Neuronal stem cell (in vitro differentiated cells): ENCODE data around the gene TMEM187.
A peak's percentile ranks its signal among the peaks of the same experiment; 100 is the strongest.

Experiments
- DNase-seq: peaks from one replicate; pipeline ENCODE4 v3.0.0-alpha.2; 2013; ENCODE audit warnings: low spot score
- H2AFZ ChIP-seq: one replicate; pipeline ENCODE4 v1.6.1; 2013; ENCODE audit warnings: mild to moderate bottlenecking, low read length, inconsistent platforms
- H2AK5ac ChIP-seq: 2 replicates; pipeline ENCODE4 v1.6.1; 2013; ENCODE audit warnings: low read depth, mild to moderate bottlenecking, inconsistent platforms, low read length, moderate library complexity, mixed read lengths
- H2BK120ac ChIP-seq: 2 replicates; pipeline ENCODE4 v1.6.1; 2013; ENCODE audit warnings: low read depth, mild to moderate bottlenecking, inconsistent platforms, low read length, moderate library complexity, mixed read lengths
- H2BK12ac ChIP-seq: one replicate; pipeline ENCODE4 v1.6.1; 2013; ENCODE audit warnings: low read length, inconsistent platforms
- H2BK15ac ChIP-seq: 2 replicates; pipeline ENCODE4 v1.6.1; 2013; ENCODE audit warnings: mild to moderate bottlenecking, low read length, inconsistent platforms, mixed read lengths
- H2BK5ac ChIP-seq: one replicate; pipeline ENCODE4 v1.6.1; 2013; ENCODE audit warnings: inconsistent platforms, mild to moderate bottlenecking, low read length, moderate library complexity
- H3K14ac ChIP-seq: one replicate; pipeline ENCODE4 v1.6.1; 2013; ENCODE audit warnings: low read length, inconsistent platforms
- H3K18ac ChIP-seq: 2 replicates; pipeline ENCODE4 v1.6.1; 2013; ENCODE audit warnings: low read length, inconsistent platforms
- H3K23ac ChIP-seq: 2 replicates; pipeline ENCODE4 v1.6.1; 2013; ENCODE audit warnings: low read depth, mild to moderate bottlenecking, mixed read lengths, low read length, inconsistent platforms; ENCODE audit not compliant: poor library complexity
- H3K27ac ChIP-seq: replicated peaks from 3 replicates; pipeline ENCODE4 v1.5.1; 2013; ENCODE audit warnings: low read length, inconsistent platforms
- H3K27me3 ChIP-seq, 3 experiments: 2 replicates each; pipeline ENCODE4 v1.6.1; 2013; ENCODE audit warnings: low read length in 3 of 3, mild to moderate bottlenecking in 2 of 3, inconsistent platforms in 1 of 3, low read depth in 1 of 3, mixed read lengths in 1 of 3, moderate library complexity in 1 of 3; ENCODE audit not compliant: control insufficient read depth in 3 of 3, insufficient read depth in 3 of 3
- H3K36me3 ChIP-seq, 2 donors: replicated peaks in 1 of 2; 2 replicates each; pipeline ENCODE4 v1.6.1; 2013; ENCODE audit warnings: low read length in 2 of 2; ENCODE audit not compliant: control insufficient read depth in 2 of 2, insufficient read depth in 2 of 2
- H3K4ac ChIP-seq: 2 replicates; pipeline ENCODE4 v1.6.1; 2013; ENCODE audit warnings: inconsistent platforms, mild to moderate bottlenecking, low read length, moderate library complexity
- H3K4me1 ChIP-seq, 2 donors: 1 replicate in 1 of 2; 2 replicates in 1 of 2; pipeline ENCODE4 v1.6.1; 2013; ENCODE audit warnings: low read length in 2 of 2, low read depth in 1 of 2; ENCODE audit not compliant: control insufficient read depth in 2 of 2, insufficient read depth in 1 of 2
- H3K4me2 ChIP-seq: one replicate; pipeline ENCODE4 v1.6.1; 2013; ENCODE audit warnings: mild to moderate bottlenecking, low read length, inconsistent platforms; ENCODE audit not compliant: insufficient read depth, poor library complexity, severe bottlenecking
- H3K4me3 ChIP-seq, 2 donors: 2 replicates each; pipeline ENCODE4 v1.5.1; 2013; ENCODE audit warnings: low read length in 2 of 2, mild to moderate bottlenecking in 2 of 2, inconsistent platforms in 1 of 2, moderate library complexity in 1 of 2
- H3K79me1 ChIP-seq: one replicate; pipeline ENCODE4 v1.6.1; 2013; ENCODE audit warnings: low read depth, mild to moderate bottlenecking, inconsistent platforms, low read length, moderate library complexity
- H3K9ac ChIP-seq: one replicate; pipeline ENCODE4 v1.6.1; 2013; ENCODE audit warnings: mild to moderate bottlenecking, low read depth, low read length, inconsistent platforms; ENCODE audit not compliant: poor library complexity
- H3K9me3 ChIP-seq, 2 donors: replicated peaks in 1 of 2; 2 replicates each; pipeline versions ENCODE3 to v1.6.1; 2013; ENCODE audit warnings: low read length in 2 of 2, mild to moderate bottlenecking in 2 of 2, inconsistent platforms in 1 of 2, low read depth in 1 of 2, mixed read lengths in 1 of 2, moderate library complexity in 1 of 2; ENCODE audit not compliant: control insufficient read depth in 2 of 2, insufficient read depth in 1 of 2
- H4K8ac ChIP-seq: one replicate; pipeline ENCODE4 v1.6.1; 2013; ENCODE audit warnings: low read depth, mild to moderate bottlenecking, inconsistent platforms, low read length, moderate library complexity
- H4K91ac ChIP-seq: one replicate; pipeline ENCODE4 v1.6.1; 2013; ENCODE audit warnings: low read length, low read depth, mild to moderate bottlenecking, inconsistent platforms; ENCODE audit not compliant: poor library complexity
- WGBS, 2 donors: extraction: QIAGEN DNeasy Blood & Tissue Kit; methylation state at CpG; one replicate each; pipeline ENCODE4 v1.1.7; 2013; ENCODE audit warnings: missing lambda C conversion rate in 2 of 2, mixed read lengths in 1 of 2; ENCODE audit not compliant: insufficient read length in 2 of 2, insufficient replicate concordance in 1 of 2; ENCODE audit errors: extremely low coverage in 2 of 2; 5-methylcytosine and 5-hydroxymethylcytosine counted together

TMEM187 gene

GRCh38 chrX:154002215-154002719, 29.7 kb downstream of the TMEM187 start:
- Histone ChIP-seq H3K9ac (no peak overlapping the region), H3K4me1 (peaks cover 5 to 12% of the 10 kb centered on the region in 2 donors), H4K91ac (peak overlapping the region; percentile 79), H3K14ac (no peak overlapping the region), H3K9me3 (no peaks in the 10 kb centered on the region), H2BK120ac (no peak overlapping the region), H2AFZ (peak overlapping the region; percentile 51), H3K79me1 (no peaks in the 10 kb centered on the region), H3K4ac (no peak overlapping the region), H3K18ac (peak overlapping the region; percentile 95), H2BK12ac (no peak overlapping the region), H3K4me2 (no peak overlapping the region), H3K36me3 (no peaks in the 10 kb centered on the region), H3K4me3 (no peak overlapping the region), H2AK5ac (no peak overlapping the region), H2BK15ac (no peak overlapping the region), H3K27ac (peak overlapping the region; percentile 69), H3K23ac (no peak overlapping the region), H4K8ac (no peak overlapping the region), H2BK5ac (no peak overlapping the region), H3K27me3 (peaks cover 0 to 29% (median 0%) of the 10 kb centered on the region in 3 experiments)
- no peak for DNase-seq
- WGBS, 2 donors = no CpG with 5 or more reads among the region's 17 CpGs

GRCh38 chrX:154004315-154004714, 31.8 kb downstream of the TMEM187 start:
- Histone ChIP-seq H3K4me1 (peaks cover 5 to 9% of the 10 kb centered on the region in 2 donors), H3K9me3 (no peaks in the 10 kb centered on the region), H3K9ac (no peak overlapping the region), H3K4me2 (no peak overlapping the region), H3K18ac (no peak overlapping the region), H2BK120ac (no peak overlapping the region), H3K27me3 (peaks cover 0 to 31% (median 0%) of the 10 kb centered on the region in 3 experiments), H2BK15ac (no peak overlapping the region), H2BK5ac (no peak overlapping the region), H3K4ac (no peak overlapping the region), H3K27ac (no peak overlapping the region), H2BK12ac (no peak overlapping the region), H4K91ac (no peak overlapping the region), H3K4me3 (no peak overlapping the region), H4K8ac (no peak overlapping the region), H3K36me3 (no peaks in the 10 kb centered on the region), H2AFZ (no peak overlapping the region), H3K14ac (no peak overlapping the region), H3K79me1 (no peaks in the 10 kb centered on the region), H2AK5ac (no peak overlapping the region), H3K23ac (no peak overlapping the region)
- no peak for DNase-seq
- WGBS, 2 donors = no CpG with 5 or more reads among the region's 11 CpGs

GRCh38 chrX:154006947-154007346, 34.4 kb downstream of the TMEM187 start:
- H3K14ac ChIP-seq = no peak overlapping the region
- no peak overlapping the region for H4K8ac ChIP-seq
- H3K23ac ChIP-seq = no peak overlapping the region
- no peak overlapping the region for H3K4me3 ChIP-seq
- no peak overlapping the region for H4K91ac ChIP-seq
- H2AK5ac ChIP-seq = no peak overlapping the region
- DNase-seq = no peak
- no peaks in the 10 kb centered on the region for H3K9me3 ChIP-seq
- H3K9ac ChIP-seq = no peak overlapping the region
- no peak overlapping the region for H2BK12ac ChIP-seq
- H2BK15ac ChIP-seq = no peak overlapping the region
- no peak overlapping the region for H2BK5ac ChIP-seq
- no peak overlapping the region for H2BK120ac ChIP-seq
- H3K4ac ChIP-seq = no peak overlapping the region
- peaks cover 2 to 14% of the 10 kb centered on the region in 2 donors for H3K36me3 ChIP-seq
- H3K4me1 ChIP-seq = peaks cover 4 to 5% of the 10 kb centered on the region in 2 donors
- peaks cover 0 to 30% (median 0%) of the 10 kb centered on the region in 3 experiments for H3K27me3 ChIP-seq
- no peak overlapping the region for H3K18ac ChIP-seq
- H3K27ac ChIP-seq = no peak overlapping the region
- H3K4me2 ChIP-seq = no peak overlapping the region
- H2AFZ ChIP-seq = no peak overlapping the region
- H3K79me1 ChIP-seq = no peaks in the 10 kb centered on the region
- no CpG with 5 or more reads among the region's 20 CpGs for WGBS, 2 donors

- Histone ChIP-seq H2AFZ (no peak overlapping the region), H2BK12ac (no peak overlapping the region), H3K9ac (no peak overlapping the region), H4K91ac (no peak overlapping the region), H4K8ac (no peak overlapping the region), H2BK5ac (no peak overlapping the region), H2BK15ac (no peak overlapping the region), H3K79me1 (no peaks in the 10 kb centered on the region), H2BK120ac (no peak overlapping the region), H3K23ac (no peak overlapping the region), H3K4me3 (no peak overlapping the region), H3K27ac (no peak overlapping the region), H3K4me2 (no peak overlapping the region), H3K14ac (no peak overlapping the region), H3K4me1 (no peaks in the 10 kb centered on the region), H3K9me3 (no peaks in the 10 kb centered on the region), H2AK5ac (no peak overlapping the region), H3K36me3 (peaks cover 4 to 27% of the 10 kb centered on the region in 2 donors), H3K27me3 (peaks cover 0 to 27% (median 0%) of the 10 kb centered on the region in 3 experiments), H3K18ac (no peak overlapping the region), H3K4ac (no peak overlapping the region)
- no CpG with 5 or more reads among the region's 4 CpGs for WGBS, 2 donors
- DNase-seq = no peak
Observed at GRCh38 chrX:154008521-154008920, 36.0 kb downstream of the TMEM187 start.
